ENCODE results near the gene EPHB3. TPM values are rescaled to one million over a fixed set of nuclear protein-coding genes. Genes with fewer than 3 reads are reported as not detected.

The EPHB3 gene
- polyA plus RNA-seq, 3 donors, result 0.71 to 1.2 (median 0.80) TPM

GRCh38 chr3:184595726-184596125, 34.1 kb downstream of the EPHB3 start:
- 58% methylated on average over 5 of the region's 8 CpGs for WGBS (ENCODE audit: insufficient coverage)
- DNase-seq, result no peak
- H3K9me3 Mint-ChIP-seq, result peaks cover 0 to 2% (median 0%) of the 10 kb centered on the region in 7 donors

DNA sequence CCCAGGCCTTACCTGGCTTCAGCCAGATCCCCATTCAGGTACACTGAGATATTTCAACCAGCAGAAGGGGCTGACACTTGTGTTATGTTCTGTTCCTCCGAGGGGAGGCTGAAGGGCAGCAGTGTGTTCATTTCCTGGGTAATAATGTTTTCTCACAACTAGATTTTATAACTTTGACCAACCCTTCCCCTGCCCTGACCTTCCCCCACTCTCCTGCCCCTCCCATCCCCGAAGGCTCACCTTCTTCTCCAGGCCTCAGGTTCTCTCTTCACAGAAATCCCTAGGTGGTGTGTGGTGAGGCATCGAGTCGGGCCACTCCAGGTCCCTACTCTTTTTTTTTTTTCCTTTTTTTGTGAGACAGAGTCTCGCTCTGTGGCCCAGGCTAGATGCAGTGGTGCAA, 34.6 kb downstream of the EPHB3 start:
- intact Hi-C loops (cut with micrococcal nuclease), result no loop called here
- no peaks in the 10 kb centered on the region for H3K36me3 ChIP-seq (replicated peaks in 1 of 2; ENCODE audit: control insufficient read depth in 1 of 2, insufficient read depth in 2 of 2, low read length in 2 of 2)
- H3K9me3 ChIP-seq (replicated peaks in 1 of 2; ENCODE audit: control insufficient read depth in 1 of 2, insufficient read depth in 1 of 2, low read length in 2 of 2), result no peaks in the 10 kb centered on the region
- peaks cover 15% of the 10 kb centered on the region for H3K4me1 Mint-ChIP-seq
- H3K79me2 ChIP-seq (ENCODE audit: insufficient read depth, low read length), result no peaks in the 10 kb centered on the region
- H3K9me3 Mint-ChIP-seq, result peaks cover 0 to 3% (median 0%) of the 10 kb centered on the region in 7 donors
- H2AFZ ChIP-seq (ENCODE audit: insufficient read depth, low read depth, low read length, poor library complexity, severe bottlenecking), result no peak overlapping the region
- peaks cover 7% of the 10 kb centered on the region in 2 donors for H3K4me1 ChIP-seq (ENCODE audit: control insufficient read depth in 1 of 2, insufficient read depth in 2 of 2, low read length in 2 of 2)
- H3K27ac ChIP-seq (ENCODE audit: low read depth in 1 of 2, low read length in 2 of 2), result no peak overlapping the region
- no peak overlapping the region for H3K9ac ChIP-seq (ENCODE audit: insufficient read depth, low read length, poor library complexity, severe bottlenecking)
- H4K20me1 ChIP-seq (ENCODE audit: insufficient read depth, low read length), result no peaks in the 10 kb centered on the region
- H3K27me3 ChIP-seq (ENCODE audit: control insufficient read depth in 2 of 2, insufficient read depth in 2 of 2, low read length in 2 of 2), result peaks cover 0 to 9% of the 10 kb centered on the region in 2 donors
- H3K4me3 Mint-ChIP-seq, result no peak overlapping the region
- no peak for DNase-seq
- no peak for TF ChIP-seq CTCF (IDR thresholded peaks at IDR 0.05)
- no peak overlapping the region for H3K4me2 ChIP-seq (replicated peaks; ENCODE audit: extremely low read depth, low read length, poor library complexity, severe bottlenecking)
- no peak overlapping the region for H3K4me3 ChIP-seq (replicated peaks in 1 of 3; ENCODE audit: low read depth in 2 of 3, low read length in 3 of 3)
- no peaks in the 10 kb centered on the region for H3K36me3 Mint-ChIP-seq
- peaks cover 9 to 23% (median 11%) of the 10 kb centered on the region in 3 donors for H3K27me3 Mint-ChIP-seq (ENCODE audit: low read depth in 3 of 3)
- no peak overlapping the region for H3K27ac Mint-ChIP-seq
- 76% methylated on average over 2 of the region's 5 CpGs for WGBS (ENCODE audit: insufficient coverage)

More at GRCh38 chr3:184595726-184596125, 34.1 kb downstream of the EPHB3 start:
- Mint-ChIP-seq H3K4me1 (peaks cover 15% of the 10 kb centered on the region), H3K27me3 (ENCODE audit: low read depth in 3 of 3) (peaks cover 4 to 18% (median 6%) of the 10 kb centered on the region in 3 donors), H3K36me3 (no peaks in the 10 kb centered on the region), H3K4me3 (no peak overlapping the region), H3K27ac (no peak overlapping the region)
- Histone ChIP-seq H3K27ac (ENCODE audit: low read depth in 1 of 2, low read length in 2 of 2) (no peak overlapping the region), H3K4me2 (replicated peaks; ENCODE audit: extremely low read depth, low read length, poor library complexity, severe bottlenecking) (no peak overlapping the region), H3K27me3 (ENCODE audit: control insufficient read depth in 2 of 2, insufficient read depth in 2 of 2, low read length in 2 of 2) (peaks cover 0 to 3% of the 10 kb centered on the region in 2 donors), H3K4me3 (replicated peaks in 1 of 3; ENCODE audit: low read depth in 2 of 3, low read length in 3 of 3) (no peak overlapping the region), H2AFZ (ENCODE audit: insufficient read depth, low read depth, low read length, poor library complexity, severe bottlenecking) (no peak overlapping the region), H3K79me2 (ENCODE audit: insufficient read depth, low read length) (no peaks in the 10 kb centered on the region), H3K9me3 (replicated peaks in 1 of 2; ENCODE audit: control insufficient read depth in 1 of 2, insufficient read depth in 1 of 2, low read length in 2 of 2) (no peaks in the 10 kb centered on the region), H4K20me1 (ENCODE audit: insufficient read depth, low read length) (no peaks in the 10 kb centered on the region), H3K9ac (ENCODE audit: insufficient read depth, low read length, poor library complexity, severe bottlenecking) (no peak overlapping the region), H3K4me1 (ENCODE audit: control insufficient read depth in 1 of 2, insufficient read depth in 2 of 2, low read length in 2 of 2) (peaks cover 7% of the 10 kb centered on the region in 2 donors), H3K36me3 (replicated peaks in 1 of 2; ENCODE audit: control insufficient read depth in 1 of 2, insufficient read depth in 2 of 2, low read length in 2 of 2) (no peaks in the 10 kb centered on the region)
- intact Hi-C loops (cut with micrococcal nuclease), result no loop called here
- TF ChIP-seq CTCF (IDR thresholded peaks at IDR 0.05), result no peak
